ENCODE results near the gene LRP1B. TPM values are rescaled to one million over a fixed set of nuclear protein-coding genes. Genes with fewer than 3 reads are reported as not detected.

Gene LRP1B
- polyA plus RNA-seq, 1 donor from 2014 or later, result 12.7 TPM

GRCh38 chr2:140338795-140339194 is 1792.0 kb downstream of the LRP1B start:
- no peaks in the 10 kb centered on the region for H3K27me3 ChIP-seq (ENCODE audit: insufficient read depth, low read depth, low read length)
- H3K9me2 ChIP-seq (ENCODE audit: insufficient read depth, low read length), result no peaks in the 10 kb centered on the region
- H2AFZ ChIP-seq (ENCODE audit: low read depth, low read length), result no peak overlapping the region
- H4K20me1 ChIP-seq (ENCODE audit: insufficient read depth), result no peaks in the 10 kb centered on the region
- no peaks in the 10 kb centered on the region for H3K9me3 ChIP-seq (ENCODE audit: low read length)
- H3K27ac ChIP-seq (ENCODE audit: low read length), result no peak overlapping the region
- H3F3A ChIP-seq (ENCODE audit: insufficient read depth, low read length, poor library complexity, severe bottlenecking), result peaks cover 5% of the 10 kb centered on the region
- H3K4me2 ChIP-seq (ENCODE audit: low read length), result peak overlapping the region; percentile 8
- no peaks in the 10 kb centered on the region for H3K79me2 ChIP-seq (replicated peaks; ENCODE audit: insufficient read depth, low read length)
- no peaks in the 10 kb centered on the region for H3K36me3 ChIP-seq (ENCODE audit: insufficient read depth, low read length)
- no peak overlapping the region for H3K9ac ChIP-seq (ENCODE audit: low read length)
- no peak for TF ChIP-seq EZH2 (IDR thresholded peaks at IDR 0.05; ENCODE audit: borderline replicate concordance, insufficient read depth, low read length, poor library complexity, severe bottlenecking)
- peak; percentile 91 for TF ChIP-seq POLR2AphosphoS5 (IDR thresholded peaks at IDR 0.05)
- TF ChIP-seq REST (IDR thresholded peaks at IDR 0.05; ENCODE audit: borderline replicate concordance), result no peak
- no peak for TF ChIP-seq SMC3 (conservative IDR thresholded peaks at IDR 0.05; ENCODE audit: poor library complexity)
- TF ChIP-seq EP300 (conservative IDR thresholded peaks at IDR 0.05; ENCODE audit: poor library complexity, severe bottlenecking), result peak; percentile 90
- no peak for TF ChIP-seq CTCF (IDR thresholded peaks at IDR 0.05; ENCODE audit: poor library complexity, severe bottlenecking)
- peak; percentile 25 for TF ChIP-seq RAD21 (conservative IDR thresholded peaks at IDR 0.05)
- TF ChIP-seq TAF1 (IDR thresholded peaks at IDR 0.05; ENCODE audit: low read depth), result no peak
- no peak for TF ChIP-seq MXI1 (conservative IDR thresholded peaks at IDR 0.05; ENCODE audit: poor library complexity, severe bottlenecking)
- H3K4me3 ChIP-seq (ENCODE audit: low read length), result peak overlapping the region; percentile 31

- Histone ChIP-seq H3K27ac (ENCODE audit: low read length) (no peak overlapping the region), H3F3A (ENCODE audit: insufficient read depth, low read length, poor library complexity, severe bottlenecking) (peaks cover 5% of the 10 kb centered on the region)
Measured at GRCh38 chr2:140337061-140337460, 1793.8 kb downstream of the LRP1B start.

More at GRCh38 chr2:140337061-140337460, 1793.8 kb downstream of the LRP1B start:
- Histone ChIP-seq H3K9me3 (ENCODE audit: low read length) (no peaks in the 10 kb centered on the region), H3K27me3 (ENCODE audit: insufficient read depth, low read depth, low read length) (no peaks in the 10 kb centered on the region), H2AFZ (ENCODE audit: low read depth, low read length) (no peak overlapping the region), H3K36me3 (ENCODE audit: insufficient read depth, low read length) (no peaks in the 10 kb centered on the region), H4K20me1 (ENCODE audit: insufficient read depth) (no peaks in the 10 kb centered on the region), H3K4me3 (ENCODE audit: low read length) (no peak overlapping the region), H3K9me2 (ENCODE audit: insufficient read depth, low read length) (no peaks in the 10 kb centered on the region), H3K4me2 (ENCODE audit: low read length) (no peak overlapping the region), H3K9ac (ENCODE audit: low read length) (no peak overlapping the region), H3K79me2 (replicated peaks; ENCODE audit: insufficient read depth, low read length) (no peaks in the 10 kb centered on the region)
- TF ChIP-seq POLR2AphosphoS5 (IDR thresholded peaks at IDR 0.05) (no peak), SMC3 (conservative IDR thresholded peaks at IDR 0.05; ENCODE audit: poor library complexity) (no peak), EP300 (conservative IDR thresholded peaks at IDR 0.05; ENCODE audit: poor library complexity, severe bottlenecking) (no peak), MXI1 (conservative IDR thresholded peaks at IDR 0.05; ENCODE audit: poor library complexity, severe bottlenecking) (no peak), REST (IDR thresholded peaks at IDR 0.05; ENCODE audit: borderline replicate concordance) (no peak)

All from neural cell (in vitro differentiated cells).